GM06990 (cell line): ENCODE data around the gene C2.
A peak's percentile ranks its signal among the peaks of the same experiment; 100 is the strongest.

Source experiments
- DNase-seq: peaks from one replicate; pipeline ENCODE4 v3.0.0-alpha.2; 2011; ENCODE audit not compliant: insufficient read length; ENCODE audit errors: extremely low read depth
- H3K27me3 ChIP-seq: replicated peaks from 2 replicates; pipeline ENCODE4 v1.6.0; 2011; ENCODE audit warnings: low read length; ENCODE audit not compliant: control insufficient read depth, insufficient read depth
- H3K36me3 ChIP-seq: 2 replicates; pipeline ENCODE4 v1.5.1; 2011; ENCODE audit warnings: low read length; ENCODE audit not compliant: control insufficient read depth, insufficient read depth
- H3K4me3 ChIP-seq: replicated peaks from 2 replicates; pipeline ENCODE4 v1.5.1; 2011; ENCODE audit warnings: low read depth, mild to moderate bottlenecking, control low read depth, low read length
- CTCF ChIP-seq: IDR thresholded peaks from 2 replicates; pipeline ENCODE4 v1.5.1; 2011; ENCODE audit warnings: low read length, control low read depth, mild to moderate bottlenecking, inconsistent platforms; ENCODE audit not compliant: insufficient read depth, poor library complexity, severe bottlenecking

C2 gene

GRCh38 chr6:31915756-31916155 is 11.8 kb upstream of the C2 start:
- H3K27me3 ChIP-seq: no peaks in the 10 kb centered on the region
- no peak overlapping the region for H3K4me3 ChIP-seq
- no peak for DNase-seq
- H3K36me3 ChIP-seq: no peaks in the 10 kb centered on the region
- TF ChIP-seq CTCF: no peak

GRCh38 chr6:31918069-31918720 is 9.3 kb upstream of the C2 start:
- H3K27me3 ChIP-seq: no peaks in the 10 kb centered on the region
- TF ChIP-seq CTCF: no peak
- H3K36me3 ChIP-seq: no peaks in the 10 kb centered on the region
- no peak overlapping the region for H3K4me3 ChIP-seq
- no peak for DNase-seq

GRCh38 chr6:31919624-31920303 is 7.8 kb upstream of the C2 start:
- Histone ChIP-seq H3K27me3 (no peaks in the 10 kb centered on the region), H3K4me3 (no peak overlapping the region), H3K36me3 (no peaks in the 10 kb centered on the region)
- no peak for DNase-seq
- TF ChIP-seq CTCF: no peak

- Histone ChIP-seq H3K27me3 (no peaks in the 10 kb centered on the region), H3K4me3 (no peak overlapping the region), H3K36me3 (no peaks in the 10 kb centered on the region)
- no peak for DNase-seq
- TF ChIP-seq CTCF: no peak
Measured at GRCh38 chr6:31920811-31921210, 6.7 kb upstream of the C2 start.

GRCh38 chr6:31922942-31923341 is 4.6 kb upstream of the C2 start:
- peak; percentile 41 for TF ChIP-seq CTCF
- Histone ChIP-seq H3K4me3 (no peak overlapping the region), H3K27me3 (no peaks in the 10 kb centered on the region; the same call in 1 of the 2 replicates), H3K36me3 (no peaks in the 10 kb centered on the region)
- DNase-seq: no peak
